Coronary artery (tissue), 2 donors: ENCODE measurements around the gene SIRT2.

Experiments used
- DNase-seq: peaks from one replicate; pipeline ENCODE4 v3.0.0-alpha.2; 2017; ENCODE audit warnings: low spot score
- H3K27ac ChIP-seq, 2 donors: fragments of 200-600 bp; sonication (generic); one replicate each; pipeline ENCODE4 v1.5.1; 2016 to 2019
- H3K4me3 ChIP-seq: fragments of 200-600 bp; sonication (generic); 2 replicates; pipeline ENCODE4 v1.5.1; 2016; ENCODE audit warnings: mild to moderate bottlenecking, moderate library complexity
- TF ChIP-seq, protein P1 (sequence below): fragments of 200-600 bp; sonication (generic); IDR thresholded peaks from one replicate; pipeline ENCODE4 v1.5.1; 2019; ENCODE audit warnings: antibody characterized with exemption

The SIRT2 gene

DNA sequence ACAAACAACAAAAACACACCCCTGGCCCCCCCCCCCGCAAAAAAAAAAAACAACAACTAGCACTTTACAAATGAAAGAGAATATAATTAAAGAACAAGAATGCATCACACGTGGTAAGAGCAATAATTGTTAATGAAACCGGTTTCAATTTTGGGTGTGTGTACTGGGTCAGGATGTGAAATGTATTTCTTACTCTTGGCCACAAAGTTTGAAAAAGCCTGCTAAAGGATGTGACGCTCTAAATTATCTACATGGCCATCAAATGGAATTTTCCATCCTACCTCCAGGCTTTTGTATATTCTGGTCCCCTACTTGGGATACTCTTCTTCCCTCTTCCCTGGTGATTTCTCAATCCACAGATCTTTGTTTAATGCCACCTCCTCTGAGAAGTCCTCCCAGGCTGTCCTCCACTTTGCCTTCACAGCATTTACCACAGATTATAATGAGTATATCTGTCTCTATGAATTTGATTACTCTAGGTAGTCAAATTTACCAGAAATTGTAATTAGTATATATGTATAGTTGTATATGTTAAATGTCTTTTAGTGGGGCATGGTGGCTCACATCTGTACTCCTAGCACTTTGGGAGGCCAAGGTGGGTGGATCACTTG, 29.1 kb upstream of the SIRT2 start:
- TF ChIP-seq, protein P1, sequence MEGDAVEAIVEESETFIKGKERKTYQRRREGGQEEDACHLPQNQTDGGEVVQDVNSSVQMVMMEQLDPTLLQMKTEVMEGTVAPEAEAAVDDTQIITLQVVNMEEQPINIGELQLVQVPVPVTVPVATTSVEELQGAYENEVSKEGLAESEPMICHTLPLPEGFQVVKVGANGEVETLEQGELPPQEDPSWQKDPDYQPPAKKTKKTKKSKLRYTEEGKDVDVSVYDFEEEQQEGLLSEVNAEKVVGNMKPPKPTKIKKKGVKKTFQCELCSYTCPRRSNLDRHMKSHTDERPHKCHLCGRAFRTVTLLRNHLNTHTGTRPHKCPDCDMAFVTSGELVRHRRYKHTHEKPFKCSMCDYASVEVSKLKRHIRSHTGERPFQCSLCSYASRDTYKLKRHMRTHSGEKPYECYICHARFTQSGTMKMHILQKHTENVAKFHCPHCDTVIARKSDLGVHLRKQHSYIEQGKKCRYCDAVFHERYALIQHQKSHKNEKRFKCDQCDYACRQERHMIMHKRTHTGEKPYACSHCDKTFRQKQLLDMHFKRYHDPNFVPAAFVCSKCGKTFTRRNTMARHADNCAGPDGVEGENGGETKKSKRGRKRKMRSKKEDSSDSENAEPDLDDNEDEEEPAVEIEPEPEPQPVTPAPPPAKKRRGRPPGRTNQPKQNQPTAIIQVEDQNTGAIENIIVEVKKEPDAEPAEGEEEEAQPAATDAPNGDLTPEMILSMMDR: no peak
- no peak overlapping the region for H3K27ac ChIP-seq

DNA sequence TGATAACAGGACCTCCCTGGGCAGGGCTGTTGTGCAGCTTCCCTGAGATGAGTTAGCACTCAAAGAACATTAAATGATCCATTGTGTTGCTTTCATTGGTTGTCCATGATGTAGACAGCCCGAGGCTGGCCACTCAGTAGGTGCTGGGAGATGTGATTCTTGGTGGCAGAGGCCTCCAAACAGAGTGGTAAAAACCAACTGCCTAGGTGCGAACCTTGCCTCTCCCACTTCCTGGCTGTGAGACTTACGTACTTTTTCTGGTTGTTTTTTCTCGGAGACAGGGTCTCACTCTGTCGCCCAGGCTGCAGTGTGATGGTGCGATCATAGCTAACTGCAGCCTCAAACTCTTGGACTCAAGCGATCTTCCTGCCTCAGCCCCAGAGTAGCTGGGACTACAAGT, 25.0 kb upstream of the SIRT2 start:
- Histone ChIP-seq H3K4me3 (no peak overlapping the region), H3K27ac (no peak overlapping the region)
- DNase-seq: no peak
- TF ChIP-seq, protein P1: no peak

More for the DNA sequence above, 29.1 kb upstream of the SIRT2 start:
- no peak for DNase-seq
- H3K4me3 ChIP-seq: no peak overlapping the region

DNA sequence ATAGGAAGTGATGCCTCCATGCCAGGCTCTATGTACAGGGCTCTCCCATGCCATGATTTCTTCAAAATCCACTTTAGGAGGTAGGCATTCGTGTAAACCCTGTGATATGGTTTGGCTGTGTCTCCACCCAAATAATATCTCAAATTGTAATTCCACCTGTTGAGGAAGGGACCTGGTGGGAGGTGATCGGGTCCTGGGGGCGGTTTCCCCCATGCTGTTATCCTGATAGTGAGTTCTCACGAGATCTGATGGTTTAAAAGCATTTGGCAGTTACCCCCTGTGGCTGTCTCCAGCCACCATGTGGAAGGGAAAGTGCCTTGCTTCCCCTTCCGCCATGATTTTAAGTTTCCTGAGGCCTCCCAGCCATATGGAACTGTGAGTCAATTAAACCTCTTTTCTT, 23.1 kb upstream of the SIRT2 start:
- Histone ChIP-seq H3K4me3 (no peak overlapping the region), H3K27ac (no peak overlapping the region)
- TF ChIP-seq, protein P1: no peak
- DNase-seq: no peak

DNA sequence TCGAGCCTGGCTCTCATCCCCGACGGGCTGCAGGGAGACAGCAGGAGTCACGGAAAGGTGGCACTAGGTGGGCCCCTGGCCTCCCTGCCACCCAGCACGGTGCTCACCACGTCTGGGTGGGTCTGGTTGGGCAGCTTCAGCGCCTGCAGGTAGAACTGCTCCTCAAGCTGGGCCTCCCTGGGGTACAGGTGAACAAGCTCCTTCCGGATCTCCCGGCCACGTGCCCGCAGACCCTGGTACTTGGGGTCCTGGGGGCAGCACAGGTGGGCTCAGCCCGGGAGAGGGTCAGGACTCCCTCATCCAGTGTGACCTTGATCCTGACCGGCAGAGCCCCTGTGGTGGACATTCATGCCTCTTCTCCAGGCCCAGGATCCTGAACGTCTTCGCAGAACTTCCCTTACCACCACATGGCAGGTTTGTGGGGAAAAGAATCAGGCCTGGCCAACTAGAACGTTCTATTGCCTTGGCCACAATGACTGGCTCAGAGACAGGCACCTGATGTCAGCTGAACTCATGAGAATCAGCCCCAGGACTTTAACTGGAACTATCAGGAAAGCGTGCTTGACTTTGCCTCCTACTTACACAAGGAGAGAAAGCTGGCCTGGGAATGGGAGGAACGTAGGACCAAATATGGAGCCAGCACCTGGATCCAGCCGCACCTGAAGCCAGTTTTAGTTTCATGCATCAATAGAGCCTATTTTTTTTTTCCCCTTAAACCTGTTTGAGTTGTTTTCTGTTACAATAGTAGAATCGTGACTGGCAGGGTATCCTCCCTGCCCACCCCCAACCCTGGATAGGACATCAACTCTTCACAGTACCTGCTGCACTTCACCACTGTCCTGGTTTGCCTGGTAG, 22.2 kb upstream of the SIRT2 start:
- TF ChIP-seq, protein P1: no peak
- DNase-seq: no peak
- Histone ChIP-seq H3K27ac (no peak overlapping the region), H3K4me3 (no peak overlapping the region)

DNA sequence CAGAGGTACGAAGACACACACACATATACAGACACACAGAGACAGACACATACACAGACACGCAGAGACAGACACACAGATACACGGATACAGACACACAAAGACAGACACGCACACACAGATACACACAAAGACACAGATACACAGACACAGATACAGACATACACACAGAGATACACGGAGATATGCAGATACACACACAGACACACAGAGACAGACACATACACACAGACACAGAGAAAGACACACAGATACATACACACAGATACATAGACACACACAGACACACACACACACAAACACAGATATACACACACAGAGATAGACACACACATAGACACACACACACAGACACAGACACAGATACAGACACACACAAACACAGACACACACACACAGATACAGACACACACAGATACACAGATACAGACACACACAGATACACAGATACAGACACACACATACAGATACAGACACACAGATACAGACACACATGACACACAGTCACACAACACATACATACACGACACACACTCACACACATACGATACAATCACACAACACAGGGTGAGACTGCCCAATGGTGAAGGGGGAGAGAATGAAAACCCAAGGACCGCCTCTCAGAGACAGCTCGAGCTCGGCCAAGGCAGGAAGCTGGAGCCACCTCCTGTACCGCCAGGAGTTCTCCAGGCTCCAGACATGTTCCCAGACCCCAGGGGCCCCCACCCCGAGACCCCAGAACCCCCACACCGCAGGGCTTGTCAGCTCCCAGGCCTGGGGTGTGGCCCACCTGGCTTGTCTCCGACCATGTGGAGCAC, 21.4 kb upstream of the SIRT2 start:
- TF ChIP-seq, protein P1: no peak
- no peak overlapping the region for H3K27ac ChIP-seq
- H3K4me3 ChIP-seq: no peak overlapping the region
- DNase-seq: no peak

DNA sequence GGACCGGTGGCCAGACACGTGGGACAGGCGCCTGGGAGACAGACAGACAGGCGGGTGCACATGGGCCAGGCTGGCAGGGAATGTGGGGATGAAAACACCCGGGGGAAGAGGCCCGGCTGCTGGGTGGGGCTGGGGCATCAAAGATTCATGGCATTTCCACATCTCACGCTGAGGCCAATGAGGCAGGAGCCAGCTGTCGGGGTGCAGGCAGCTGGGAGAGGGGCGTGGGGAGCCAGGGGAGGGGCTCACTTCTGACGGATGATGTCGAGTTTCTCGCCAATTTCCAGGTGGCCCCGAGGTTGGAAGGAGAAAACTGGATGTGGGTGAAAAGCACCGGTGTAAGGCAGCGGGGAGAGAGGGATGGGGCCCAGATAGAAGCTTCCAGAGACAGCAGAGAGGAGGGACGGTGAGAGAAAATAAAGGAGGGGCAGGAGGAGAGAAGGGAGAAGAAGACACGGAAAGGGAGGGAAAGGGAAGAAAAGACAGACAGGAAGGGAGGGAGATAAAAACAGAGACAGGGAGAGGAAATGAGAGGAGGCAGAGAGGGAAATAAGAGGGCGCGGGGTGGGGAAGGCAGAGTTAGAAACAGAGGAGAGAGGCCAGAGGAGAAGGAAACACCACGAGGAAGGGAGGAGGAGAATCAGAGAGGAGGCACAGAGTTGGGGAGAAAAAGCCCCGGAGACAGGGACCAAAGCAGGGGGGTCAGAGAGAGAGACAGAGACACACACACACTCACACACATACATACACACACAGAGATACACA, 20.6 kb upstream of the SIRT2 start:
- H3K4me3 ChIP-seq: no peak overlapping the region
- TF ChIP-seq, protein P1: no peak
- no peak for DNase-seq
- H3K27ac ChIP-seq: no peak overlapping the region
